Measurements from ENCODE around the gene OR7A10.

- TF ChIP-seq, protein P1, sequence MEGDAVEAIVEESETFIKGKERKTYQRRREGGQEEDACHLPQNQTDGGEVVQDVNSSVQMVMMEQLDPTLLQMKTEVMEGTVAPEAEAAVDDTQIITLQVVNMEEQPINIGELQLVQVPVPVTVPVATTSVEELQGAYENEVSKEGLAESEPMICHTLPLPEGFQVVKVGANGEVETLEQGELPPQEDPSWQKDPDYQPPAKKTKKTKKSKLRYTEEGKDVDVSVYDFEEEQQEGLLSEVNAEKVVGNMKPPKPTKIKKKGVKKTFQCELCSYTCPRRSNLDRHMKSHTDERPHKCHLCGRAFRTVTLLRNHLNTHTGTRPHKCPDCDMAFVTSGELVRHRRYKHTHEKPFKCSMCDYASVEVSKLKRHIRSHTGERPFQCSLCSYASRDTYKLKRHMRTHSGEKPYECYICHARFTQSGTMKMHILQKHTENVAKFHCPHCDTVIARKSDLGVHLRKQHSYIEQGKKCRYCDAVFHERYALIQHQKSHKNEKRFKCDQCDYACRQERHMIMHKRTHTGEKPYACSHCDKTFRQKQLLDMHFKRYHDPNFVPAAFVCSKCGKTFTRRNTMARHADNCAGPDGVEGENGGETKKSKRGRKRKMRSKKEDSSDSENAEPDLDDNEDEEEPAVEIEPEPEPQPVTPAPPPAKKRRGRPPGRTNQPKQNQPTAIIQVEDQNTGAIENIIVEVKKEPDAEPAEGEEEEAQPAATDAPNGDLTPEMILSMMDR (IDR thresholded peaks at IDR 0.05) = no peak
- TF ChIP-seq POLR2A (IDR thresholded peaks at IDR 0.05) = no peak
These were observed 44.0 kb downstream of the OR7A10 start for GRCh38 chr19:14804765-14805164.

Data from uterus (tissue), 2 donors.